Limb (tissue), 2 donors: ENCODE results near the gene EIF3A.

Experiments
- DNase-seq, 2 donors: peaks; one replicate each; pipeline ENCODE4 v3.0.0-alpha.2; 2016; ENCODE audit errors: extremely low spot score in 2 of 2

EIF3A gene

GRCh38 chr10:119006451-119007210 is 74.0 kb downstream of the EIF3A start:
- no peak for DNase-seq

DNA sequence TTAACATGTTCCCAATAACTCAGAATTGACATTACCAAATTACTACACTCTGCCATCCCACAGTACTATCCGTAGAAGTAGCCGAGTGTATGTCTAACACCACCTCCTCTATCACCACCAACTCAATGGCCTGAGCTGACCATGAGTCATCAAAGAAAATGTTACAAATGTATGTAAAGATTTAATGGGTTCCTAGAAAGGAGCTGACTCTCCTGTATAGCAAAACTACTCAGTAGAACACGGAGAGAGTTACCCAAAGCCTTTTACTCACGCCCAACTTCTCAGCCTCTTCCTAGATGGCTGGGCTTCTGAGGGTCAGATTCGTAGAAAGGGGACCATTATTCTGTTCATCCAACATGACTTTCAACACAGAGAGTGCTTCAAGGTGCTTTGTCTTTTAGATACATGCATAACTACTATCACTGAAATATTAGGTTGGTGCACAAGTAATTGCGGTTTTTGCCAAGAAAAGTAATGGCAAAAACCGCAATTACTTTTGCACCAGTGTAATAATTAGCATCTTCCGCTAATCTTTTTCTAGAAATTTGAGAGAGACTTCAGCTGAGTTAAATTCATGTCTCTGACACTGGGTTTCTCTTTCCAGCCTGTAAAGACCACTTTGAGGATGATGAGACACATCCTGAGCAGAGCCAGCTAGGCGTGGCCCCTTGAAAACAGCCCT is 75.1 kb downstream of the EIF3A start:
- no peak for DNase-seq

DNA sequence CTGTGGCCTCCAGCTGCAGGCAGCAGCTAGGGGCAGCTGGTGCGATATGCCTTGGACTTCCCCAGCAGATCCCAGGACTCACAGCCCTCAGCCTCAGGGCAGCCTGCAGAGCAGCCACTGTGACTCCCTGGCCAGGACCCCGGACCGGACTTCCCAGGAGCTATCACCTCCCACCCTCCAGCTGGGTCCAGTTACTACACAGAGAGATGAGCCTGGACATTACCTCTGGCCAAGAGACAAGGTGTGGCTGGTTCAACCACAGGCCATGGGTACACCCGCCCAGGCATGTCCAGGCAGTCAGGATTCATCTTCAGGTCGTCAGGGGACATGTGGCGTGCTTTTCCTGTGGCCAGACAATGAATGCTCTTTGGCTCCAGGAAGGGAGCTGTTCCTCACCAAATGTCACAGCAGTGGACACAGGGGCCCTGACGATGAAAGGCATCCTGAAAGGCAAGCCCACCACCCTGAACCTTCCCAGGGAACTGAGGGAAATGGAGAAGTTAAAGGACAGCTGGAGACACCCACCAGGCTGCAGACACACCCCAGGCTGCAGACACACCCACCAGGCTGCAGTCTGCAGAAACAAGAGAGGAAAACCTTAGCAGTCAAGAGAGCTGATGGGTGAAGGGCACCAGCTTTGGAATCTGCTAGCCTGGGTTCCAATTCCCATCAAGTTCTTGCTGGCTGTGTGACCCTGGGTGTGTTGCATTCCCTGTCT is 76.9 kb downstream of the EIF3A start:
- no peak for DNase-seq

DNA sequence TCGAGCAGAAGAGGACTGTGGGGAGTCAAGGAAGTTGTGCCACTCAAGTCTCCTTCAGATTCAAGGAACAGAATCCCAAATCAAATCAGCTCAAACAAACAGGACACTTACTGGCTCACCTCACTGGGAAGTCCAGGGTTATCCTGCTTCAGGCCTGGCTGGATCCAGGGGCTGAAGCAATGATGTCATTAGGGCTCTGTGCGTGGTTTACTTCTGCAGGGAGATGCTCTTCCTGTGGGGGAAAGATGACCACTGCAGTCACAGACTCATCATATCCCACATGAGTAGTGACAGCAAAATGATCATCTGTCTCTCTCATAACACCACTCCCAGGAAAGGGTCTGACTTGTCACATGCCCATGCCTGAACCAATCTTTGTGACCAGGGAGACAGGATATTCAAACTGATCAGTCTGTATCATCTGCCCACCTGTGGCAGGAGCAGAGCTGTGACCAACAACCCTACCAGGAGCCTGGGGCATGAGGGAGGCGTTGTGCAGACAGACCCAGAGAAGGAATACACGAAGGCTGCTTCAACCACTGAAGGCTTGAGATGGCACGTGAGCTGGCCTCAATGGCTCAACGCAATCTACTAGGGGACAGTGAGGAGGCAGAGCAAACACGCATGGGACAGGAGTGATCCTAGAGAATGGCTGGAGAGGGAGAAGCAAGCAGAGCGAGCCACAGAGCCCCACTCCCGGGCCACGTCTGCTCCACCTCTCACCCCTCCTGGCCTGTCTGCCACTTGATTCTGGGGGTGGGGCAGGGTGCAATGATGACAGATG is 78.7 kb downstream of the EIF3A start:
- DNase-seq = no peak

- no peak for DNase-seq
Measured at GRCh38 chr10:118998183-118998582, 82.4 kb downstream of the EIF3A start.

DNA sequence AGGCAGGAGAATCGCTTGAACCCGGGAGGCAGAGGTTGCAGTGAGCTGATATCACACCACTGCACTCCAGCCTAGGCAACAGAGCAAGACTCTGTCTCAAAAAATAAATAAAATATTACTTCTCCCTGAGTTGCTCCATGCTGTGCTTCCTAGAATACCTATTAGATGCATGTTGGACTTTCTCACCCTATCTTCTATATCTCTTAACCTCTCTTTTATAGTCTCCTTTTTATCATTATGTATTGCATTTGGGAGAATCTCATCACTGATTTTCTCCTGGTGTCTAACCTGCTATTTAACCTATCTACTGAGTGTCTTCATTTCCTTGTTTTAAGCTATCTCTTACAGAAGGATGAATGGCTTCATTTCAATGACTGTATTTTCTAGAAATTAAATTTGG is 83.2 kb downstream of the EIF3A start:
- DNase-seq = no peak

DNA sequence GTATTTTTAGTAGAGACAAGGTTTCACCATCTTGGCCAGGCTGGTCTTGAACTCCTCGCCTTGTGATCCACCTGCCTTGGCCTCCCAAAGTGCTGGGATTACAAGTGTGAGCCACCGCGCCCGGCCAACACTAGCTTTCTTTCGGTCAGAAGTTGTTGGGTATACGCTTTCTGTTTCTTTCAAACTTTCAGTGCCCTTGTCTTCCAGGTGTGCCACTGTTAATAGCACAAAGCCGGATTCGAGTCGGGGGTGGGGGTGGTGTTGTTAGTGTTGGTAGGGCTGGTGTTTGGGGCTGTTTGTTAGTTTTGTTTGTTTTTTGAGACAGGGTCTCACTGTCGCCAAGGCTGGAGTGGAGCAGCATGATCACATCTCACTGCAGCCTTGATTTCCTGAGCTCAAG is 84.9 kb downstream of the EIF3A start:
- no peak for DNase-seq

DNA sequence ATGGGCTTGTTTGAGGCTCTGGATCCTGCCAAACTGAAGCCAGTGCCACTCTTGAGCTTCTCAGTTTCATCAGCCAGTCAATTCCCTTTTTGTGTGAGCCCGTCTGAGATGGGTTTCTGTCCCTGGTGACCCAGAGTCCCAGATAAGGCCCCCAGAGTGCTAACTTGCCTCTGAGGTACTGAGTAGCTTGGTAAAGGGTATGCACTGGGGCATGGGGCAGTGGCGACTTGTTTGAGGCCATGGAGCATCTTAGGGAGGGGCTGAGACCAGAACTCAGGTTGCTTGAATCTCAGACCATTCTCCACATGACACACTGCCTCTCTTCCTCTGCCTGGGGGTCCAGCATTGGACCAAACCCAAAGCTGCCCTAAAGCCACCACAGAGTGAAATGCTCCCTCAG is 86.3 kb downstream of the EIF3A start:
- DNase-seq = no peak

- no peak for DNase-seq
Measured at GRCh38 chr10:118993214-118993613, 87.4 kb downstream of the EIF3A start.

GRCh38 chr10:118992496-118992895 is 88.1 kb downstream of the EIF3A start:
- DNase-seq = no peak

- no peak for DNase-seq
Measured at GRCh38 chr10:118990326-118990725, 90.3 kb downstream of the EIF3A start.

- no peak for DNase-seq
Measured at GRCh38 chr10:118986815-118987790, 93.5 kb downstream of the EIF3A start.

DNA sequence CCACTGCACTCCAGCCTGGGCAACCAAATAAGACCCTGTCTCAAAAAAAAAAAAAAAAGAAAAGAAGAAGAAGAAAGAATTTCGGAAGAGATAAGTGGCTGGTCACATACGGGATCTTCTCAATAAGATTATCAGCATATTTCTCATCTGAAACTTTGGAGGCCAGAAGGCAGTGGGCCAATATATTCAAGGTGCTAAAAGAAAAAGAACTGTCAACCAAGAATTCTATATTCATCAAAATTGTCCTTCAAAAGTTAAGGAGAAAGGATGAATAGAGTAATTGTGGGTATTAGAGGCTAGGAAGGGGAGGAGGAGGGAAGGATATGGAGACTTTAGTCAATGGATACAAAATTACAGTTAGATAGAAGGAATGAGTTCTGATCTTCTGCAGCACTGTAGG is 95.0 kb downstream of the EIF3A start:
- DNase-seq = no peak
